ENCODE measurements around the gene AK1.

GRCh38 chr9:127818574-127818973 lies 58.9 kb downstream of the AK1 start:
- TF ChIP-seq POLR2A (IDR thresholded peaks at IDR 0.05) (no peak), CTCF (IDR thresholded peaks at IDR 0.05) (no peak), EP300 (IDR thresholded peaks at IDR 0.05; ENCODE audit: low read depth) (no peak), POLR2AphosphoS5 (IDR thresholded peaks at IDR 0.05) (no peak)
